H1 (cell line): ENCODE results near the gene GPR171. TPM values are rescaled to one million over a fixed set of nuclear protein-coding genes. Genes with fewer than 3 reads are reported as not detected.

Experiments
- CTCF ChIA-PET: fragments of 300-600 bp; sonication (Branson Sonifier 250); formaldehyde crosslinking; loops from one replicate; lab custom pipeline; 2021; ENCODE audit not compliant: partially characterized antibody; lab: Charles Lee
- POLR2A ChIA-PET: fragments of 300-600 bp; sonication (Branson Sonifier 250); formaldehyde crosslinking; loops from one replicate; lab custom pipeline; 2021; ENCODE audit warnings: inconsistent platforms; ENCODE audit not compliant: partially characterized antibody; lab: Charles Lee
- DNase-seq, 2 experiments: peaks; one replicate each; pipeline versions ENCODE4 v3.0.0 to v3.0.0-alpha.2; 2010 to 2022; ENCODE audit warnings: low spot score in 2 of 2, low read depth in 1 of 2, mixed read lengths in 1 of 2
- FAIRE-seq: peaks from 2 replicates; lab custom pipeline; 2011; peaks lifted over from hg19 to GRCh38; lab: Jason Lieb, UNC
- H2AFZ ChIP-seq: 2 replicates; pipeline ENCODE4 v1.8.1; 2012; ENCODE audit warnings: low read length, inconsistent platforms
- H2AK5ac ChIP-seq: 2 replicates; pipeline ENCODE4 v1.6.1; 2013; ENCODE audit warnings: low read depth, low read length
- H2BK120ac ChIP-seq: replicated peaks from 2 replicates; pipeline ENCODE3; 2013; ENCODE audit warnings: low read depth, low read length, inconsistent platforms
- H2BK12ac ChIP-seq: 2 replicates; pipeline ENCODE4 v1.6.1; 2013; ENCODE audit warnings: low read depth, low read length
- H2BK15ac ChIP-seq: 2 replicates; pipeline ENCODE4 v1.6.1; 2013; ENCODE audit warnings: low read length
- H2BK20ac ChIP-seq: 2 replicates; pipeline ENCODE4 v1.6.1; 2013; ENCODE audit warnings: low read length
- H2BK5ac ChIP-seq: 2 replicates; pipeline ENCODE4 v1.6.1; 2013; ENCODE audit warnings: low read depth, low read length
- H3K14ac ChIP-seq: 2 replicates; pipeline ENCODE4 v1.6.1; 2013; ENCODE audit warnings: inconsistent platforms; ENCODE audit not compliant: insufficient read length
- H3K18ac ChIP-seq: 2 replicates; pipeline ENCODE4 v1.6.1; 2013; ENCODE audit warnings: low read length; ENCODE audit errors: extremely low read depth
- H3K23ac ChIP-seq: 2 replicates; pipeline ENCODE4 v1.6.1; 2013; ENCODE audit warnings: inconsistent platforms; ENCODE audit not compliant: insufficient read length
- H3K23me2 ChIP-seq: 2 replicates; pipeline ENCODE4 v1.6.1; 2013; ENCODE audit warnings: low read depth, low read length
- H3K27ac ChIP-seq: 2 replicates; pipeline ENCODE4 v1.6.1; 2011; ENCODE audit warnings: low read depth, low read length, inconsistent platforms
- H3K27me3 ChIP-seq, 4 experiments: replicated peaks in 1 of 4; 1 replicate in 1 of 4; 2 replicates in 3 of 4; pipeline versions ENCODE4 v1.6.1 to v1.8.1; 2011 to 2013; ENCODE audit warnings: low read length in 3 of 4, mild to moderate bottlenecking in 3 of 4, inconsistent platforms in 2 of 4, mixed read lengths in 2 of 4, moderate library complexity in 1 of 4; ENCODE audit not compliant: control insufficient read depth in 3 of 4, insufficient read depth in 3 of 4; ENCODE audit errors: extremely low read depth in 1 of 4
- H3K36me3 ChIP-seq, 4 experiments: 2 replicates each; pipeline versions ENCODE4 v1.6.1 to v1.8.1; 2011 to 2013; ENCODE audit warnings: mild to moderate bottlenecking in 4 of 4, low read length in 3 of 4, moderate library complexity in 2 of 4, control low read depth in 1 of 4, inconsistent platforms in 1 of 4; ENCODE audit not compliant: insufficient read depth in 4 of 4, control insufficient read depth in 2 of 4
- H3K4ac ChIP-seq: replicated peaks from 2 replicates; pipeline ENCODE3; 2013; ENCODE audit warnings: low read length, low read depth, mixed read lengths, inconsistent platforms; ENCODE audit not compliant: insufficient read length
- H3K4me1 ChIP-seq, 4 experiments: replicated peaks in 1 of 4; 1 replicate in 1 of 4; 2 replicates in 3 of 4; pipeline versions ENCODE4 v1.6.1 to v1.8.1; 2011 to 2013; ENCODE audit warnings: low read length in 3 of 4, inconsistent platforms in 2 of 4, mixed read lengths in 1 of 4; ENCODE audit not compliant: insufficient read depth in 4 of 4, control insufficient read depth in 3 of 4
- H3K4me2 ChIP-seq, 2 experiments: 2 replicates each; pipeline versions ENCODE4 v1.6.1 to v1.8.1; 2011 to 2013; ENCODE audit warnings: low read depth in 2 of 2, low read length in 2 of 2, control low read depth in 1 of 2, inconsistent platforms in 1 of 2, mild to moderate bottlenecking in 1 of 2; ENCODE audit not compliant: insufficient read depth in 1 of 2
- H3K4me3 ChIP-seq, 4 experiments: fragments of 200-600, 300-600 bp in 1 of 4; sonication (generic), shearing (Covaris generic), sonication (Bioruptor Twin) in 1 of 4; 2 replicates each; pipeline versions ENCODE4 v1.5.1 to v1.8.1; 2011 to 2016; ENCODE audit warnings: low read length in 4 of 4, low read depth in 3 of 4, control low read depth in 2 of 4, inconsistent platforms in 2 of 4, mild to moderate bottlenecking in 2 of 4, mixed read lengths in 1 of 4, moderate library complexity in 1 of 4; ENCODE audit not compliant: insufficient read depth in 2 of 4; ENCODE audit errors: extremely low read depth in 1 of 4
- H3K56ac ChIP-seq: replicated peaks from 2 replicates; pipeline ENCODE3; 2013; ENCODE audit warnings: low read depth, mild to moderate bottlenecking, mixed read lengths, low read length, inconsistent platforms; ENCODE audit not compliant: insufficient read length
- H3K79me1 ChIP-seq: 2 replicates; pipeline ENCODE4 v1.6.1; 2013; ENCODE audit warnings: low read depth, low read length, control low read depth
- H3K79me2 ChIP-seq, 2 experiments: 2 replicates each; pipeline versions ENCODE4 v1.6.1 to v1.8.1; 2012 to 2013; ENCODE audit warnings: low read length in 2 of 2, mild to moderate bottlenecking in 2 of 2, inconsistent platforms in 1 of 2; ENCODE audit not compliant: insufficient read depth in 2 of 2, control insufficient read depth in 1 of 2
- H3K9ac ChIP-seq, 4 experiments: replicated peaks in 1 of 4; 1 replicate in 1 of 4; 2 replicates in 3 of 4; pipeline versions ENCODE4 v1.6.1 to v1.8.1; 2011 to 2013; ENCODE audit warnings: low read depth in 3 of 4, low read length in 3 of 4, control low read depth in 2 of 4, mild to moderate bottlenecking in 2 of 4, moderate library complexity in 2 of 4, inconsistent platforms in 1 of 4; ENCODE audit errors: extremely low read depth in 1 of 4
- H3K9me3 ChIP-seq, 2 experiments: 2 replicates each; pipeline versions ENCODE4 v1.6.1 to v1.8.1; 2012 to 2013; ENCODE audit warnings: mild to moderate bottlenecking in 2 of 2, moderate library complexity in 2 of 2, control low read depth in 1 of 2, inconsistent platforms in 1 of 2, low read depth in 1 of 2, low read length in 1 of 2, mixed read lengths in 1 of 2; ENCODE audit not compliant: insufficient read depth in 2 of 2
- H4K20me1 ChIP-seq, 2 experiments: replicated peaks in 1 of 2; 2 replicates each; pipeline versions ENCODE3 to v1.8.1; 2011 to 2013; ENCODE audit warnings: inconsistent platforms in 2 of 2, low read length in 2 of 2, mild to moderate bottlenecking in 1 of 2; ENCODE audit not compliant: insufficient read depth in 2 of 2, control insufficient read depth in 1 of 2
- H4K5ac ChIP-seq: 2 replicates; pipeline ENCODE4 v1.6.1; 2013; ENCODE audit warnings: low read length, low read depth, mixed read lengths, inconsistent platforms; ENCODE audit not compliant: insufficient read length
- H4K8ac ChIP-seq: 2 replicates; pipeline ENCODE4 v1.8.0; 2013; ENCODE audit warnings: mild to moderate bottlenecking, moderate library complexity, low read length, inconsistent platforms; ENCODE audit not compliant: insufficient read depth; ENCODE audit errors: extremely low read depth
- H4K91ac ChIP-seq: replicated peaks from 2 replicates; pipeline ENCODE3; 2013; ENCODE audit warnings: low read length, mixed read lengths, inconsistent platforms; ENCODE audit not compliant: insufficient read length
- CHD2 ChIP-seq: IDR thresholded peaks from 2 replicates; pipeline ENCODE4 v1.6.1; 2012; ENCODE audit warnings: low read length, improper control_type of control experiment
- CTBP2 ChIP-seq: IDR thresholded peaks from 2 replicates; pipeline ENCODE4 v1.7.0; 2011; ENCODE audit warnings: borderline replicate concordance, mild to moderate bottlenecking, moderate library complexity, mixed read lengths, low read length; ENCODE audit not compliant: insufficient read depth, insufficient read length
- EGR1 ChIP-seq: IDR thresholded peaks from 2 replicates; pipeline ENCODE4 v1.6.1; 2011; ENCODE audit warnings: low read depth, low read length, borderline replicate concordance
- EP300 ChIP-seq, 2 experiments: IDR thresholded peaks; 1 replicate in 1 of 2; 2 replicates in 1 of 2; pipeline ENCODE4 v1.6.1; 2011 to 2012; ENCODE audit warnings: low read depth in 2 of 2, low read length in 2 of 2, mild to moderate bottlenecking in 2 of 2, borderline replicate concordance in 1 of 2, inconsistent platforms in 1 of 2, moderate library complexity in 1 of 2
- GTF2F1 ChIP-seq: IDR thresholded peaks from 2 replicates; pipeline ENCODE4 v1.6.1; 2012; ENCODE audit warnings: low read depth, low read length, improper control_type of control experiment, borderline replicate concordance
- KDM5A ChIP-seq: fragments of 200-600 bp; IDR thresholded peaks from 2 replicates; pipeline ENCODE4 v1.7.1; 2012; ENCODE audit warnings: mild to moderate bottlenecking, low read length, inconsistent platforms, mixed read lengths
- SAP30 ChIP-seq: fragments of 300-600 bp; sonication (generic); IDR thresholded peaks from 2 replicates; pipeline ENCODE4 v1.7.1; 2012; ENCODE audit warnings: low read length, moderate library complexity, mild to moderate bottlenecking, inconsistent platforms; ENCODE audit not compliant: insufficient read depth, insufficient replicate concordance
- TAF1 ChIP-seq: IDR thresholded peaks from 2 replicates; pipeline ENCODE4 v1.6.1; 2011; ENCODE audit warnings: mild to moderate bottlenecking, low read depth, low read length
- WGBS, 2 experiments: shearing (Covaris generic) in 1 of 2; methylation state at CpG; one replicate each; pipeline versions ENCODE4 v1.1.6 to v1.1.7; 2013 to 2015; ENCODE audit warnings: low lambda C conversion rate in 2 of 2, mixed read lengths in 2 of 2, inconsistent platforms in 1 of 2, low coverage in 1 of 2, missing lambda C conversion rate in 1 of 2; ENCODE audit not compliant: insufficient replicate concordance in 2 of 2, insufficient coverage in 1 of 2, insufficient read length in 1 of 2; ENCODE audit errors: extremely low coverage in 1 of 2, missing lambda C conversion rate in 1 of 2; 5-methylcytosine and 5-hydroxymethylcytosine counted together
- polyA plus RNA-seq, 7 experiments: library from polyadenylated mRNA; depleted of rRNA in 3 of 7; stranded (reverse) in 5 of 7; unstranded in 2 of 7; fragments of >200 nt in 5 of 7; fragments of 200-250 nt in 2 of 7; gene quantifications; 1 replicate in 5 of 7; 2 replicates in 1 of 7; 4 replicates in 1 of 7; pipeline versions ENCODE4 v1.2.1 to v1.2.3, GENCODE V29; 2011 to 2013; ENCODE audit warnings: missing spikeins in 2 of 7, mixed read lengths in 2 of 7
- total RNA-seq: library from RNA; stranded (reverse); fragmentation: NEBNext Ultra II Directional; extraction: Animal tissue kit (Norgen Biotek cat#: 25700); gene quantifications from 2 replicates; pipeline ENCODE4 v1.2.1, GENCODE V29; 2021
- TF ChIP-seq, protein P1 (sequence below): IDR thresholded peaks from 2 replicates; pipeline ENCODE4 v1.6.1; 2012; ENCODE audit warnings: inconsistent platforms
- TF ChIP-seq, protein P2 (sequence below): IDR thresholded peaks from 2 replicates; pipeline ENCODE4 v1.6.1; 2012; ENCODE audit warnings: inconsistent platforms
- TF ChIP-seq, protein P3 (sequence below): IDR thresholded peaks from 2 replicates; pipeline ENCODE4 v1.6.1; 2012; ENCODE audit warnings: low read length, inconsistent platforms

Gene GPR171
- total and polyA plus RNA-seq, 2 of the 8 experiments (the other 6 are each of a cell fraction or from before 2014, with no cell fraction given), result not detected

DNA sequence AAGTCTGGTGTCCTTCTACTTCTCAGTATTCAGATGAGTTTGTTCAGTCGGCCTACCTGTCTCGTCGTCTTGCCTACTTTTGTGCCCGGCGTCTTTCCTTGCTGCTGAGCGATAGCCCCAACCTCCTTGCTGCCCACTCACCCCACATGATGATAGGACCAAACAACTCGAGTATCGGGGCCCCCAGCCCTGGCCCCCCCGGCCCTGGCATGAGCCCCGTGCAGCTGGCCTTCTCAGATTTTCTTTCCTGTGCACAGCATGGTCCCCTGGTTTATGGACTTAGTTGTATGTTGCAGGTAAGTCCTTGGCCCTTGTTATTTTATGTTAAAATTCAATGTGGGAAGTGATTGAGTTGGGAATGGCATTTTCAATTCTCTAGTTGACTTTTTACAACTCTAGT, 43.2 kb downstream of the GPR171 start:
- whole genome bisulfite sequencing, 2 experiments, result 90% methylated on average over 10 of the region's 10 CpGs; no CpG with 5 or more reads in 1 of the 2 experiments
- CTCF ChIA-PET, result interaction anchor here (0.6 to 1.0 kb wide), 2 partner anchors 9 to 150 kb away, joined by 3 to 4 read pairs; no protein-coding TSS in a partner anchor
- TF ChIP-seq EP300 (IDR thresholded peaks at IDR 0.05; ENCODE audit: borderline replicate concordance in 1 of 2, low read depth in 2 of 2, low read length in 2 of 2), result no peak
- no peak for TF ChIP-seq CTBP2
- TF ChIP-seq, protein P1, sequence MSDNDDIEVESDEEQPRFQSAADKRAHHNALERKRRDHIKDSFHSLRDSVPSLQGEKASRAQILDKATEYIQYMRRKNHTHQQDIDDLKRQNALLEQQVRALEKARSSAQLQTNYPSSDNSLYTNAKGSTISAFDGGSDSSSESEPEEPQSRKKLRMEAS, result no peak
- no peak for TF ChIP-seq KDM5A
- TF ChIP-seq GTF2F1, result no peak
- no peak for TF ChIP-seq SAP30
- TF ChIP-seq EGR1, result no peak
- TF ChIP-seq, protein P2, sequence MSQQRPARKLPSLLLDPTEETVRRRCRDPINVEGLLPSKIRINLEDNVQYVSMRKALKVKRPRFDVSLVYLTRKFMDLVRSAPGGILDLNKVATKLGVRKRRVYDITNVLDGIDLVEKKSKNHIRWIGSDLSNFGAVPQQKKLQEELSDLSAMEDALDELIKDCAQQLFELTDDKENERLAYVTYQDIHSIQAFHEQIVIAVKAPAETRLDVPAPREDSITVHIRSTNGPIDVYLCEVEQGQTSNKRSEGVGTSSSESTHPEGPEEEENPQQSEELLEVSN, result no peak
- TF ChIP-seq, protein P3, sequence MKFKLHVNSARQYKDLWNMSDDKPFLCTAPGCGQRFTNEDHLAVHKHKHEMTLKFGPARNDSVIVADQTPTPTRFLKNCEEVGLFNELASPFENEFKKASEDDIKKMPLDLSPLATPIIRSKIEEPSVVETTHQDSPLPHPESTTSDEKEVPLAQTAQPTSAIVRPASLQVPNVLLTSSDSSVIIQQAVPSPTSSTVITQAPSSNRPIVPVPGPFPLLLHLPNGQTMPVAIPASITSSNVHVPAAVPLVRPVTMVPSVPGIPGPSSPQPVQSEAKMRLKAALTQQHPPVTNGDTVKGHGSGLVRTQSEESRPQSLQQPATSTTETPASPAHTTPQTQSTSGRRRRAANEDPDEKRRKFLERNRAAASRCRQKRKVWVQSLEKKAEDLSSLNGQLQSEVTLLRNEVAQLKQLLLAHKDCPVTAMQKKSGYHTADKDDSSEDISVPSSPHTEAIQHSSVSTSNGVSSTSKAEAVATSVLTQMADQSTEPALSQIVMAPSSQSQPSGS, result no peak
- no peak for TF ChIP-seq CHD2
- TF ChIP-seq TAF1, result no peak

More for the DNA sequence above, 43.2 kb downstream of the GPR171 start:
- no peak overlapping the region for H3K4ac ChIP-seq
- H2BK120ac ChIP-seq, result no peak overlapping the region
- no peak overlapping the region for H3K4me2 ChIP-seq
- H2BK5ac ChIP-seq, result no peak overlapping the region
- no peak overlapping the region for H2AK5ac ChIP-seq
- no peak overlapping the region for H2BK12ac ChIP-seq
- no peak overlapping the region for H3K18ac ChIP-seq
- peaks cover 0 to 5% (median 3%) of the 10 kb centered on the region in 4 experiments; a peak in 3 of 7 replicates for H3K4me1 ChIP-seq
- H3K4me3 ChIP-seq, result no peak overlapping the region
- no peaks in the 10 kb centered on the region for H3K27me3 ChIP-seq
- POLR2A ChIA-PET, result no interaction called here
- H4K91ac ChIP-seq, result no peak overlapping the region
- no peaks in the 10 kb centered on the region for H3K23me2 ChIP-seq
- DNase-seq (no peak), FAIRE-seq (no peak)
- no peaks in the 10 kb centered on the region for H4K20me1 ChIP-seq
- H3K36me3 ChIP-seq, result peaks cover 0 to 15% (median 2%) of the 10 kb centered on the region in 4 experiments; a peak in 3 of 8 replicates
- H2AFZ ChIP-seq, result no peak overlapping the region
- H3K9ac ChIP-seq, result no peak overlapping the region
- H3K79me1 ChIP-seq, result no peaks in the 10 kb centered on the region
- H3K27ac ChIP-seq, result no peak overlapping the region
- H3K56ac ChIP-seq, result no peak overlapping the region
- no peaks in the 10 kb centered on the region for H3K79me2 ChIP-seq
- no peak overlapping the region for H4K5ac ChIP-seq
- no peak overlapping the region for H2BK15ac ChIP-seq
- H2BK20ac ChIP-seq, result no peak overlapping the region
- H3K9me3 ChIP-seq, result no peaks in the 10 kb centered on the region
- no peak overlapping the region for H4K8ac ChIP-seq
- H3K23ac ChIP-seq, result no peak overlapping the region
- no peak overlapping the region for H3K14ac ChIP-seq
